Regular cardiac myocyte (primary cell): ENCODE results near the gene ACOT6. TPM values are rescaled to one million over a fixed set of nuclear protein-coding genes. Genes with fewer than 3 reads are reported as not detected.

Experiments
- total RNA-seq: library from RNA; depleted of rRNA; stranded (reverse); fragments of >200 nt; gene quantifications from 2 replicates; pipeline ENCODE4 v1.2.3, GENCODE V29; 2014

ACOT6 gene, protein sequence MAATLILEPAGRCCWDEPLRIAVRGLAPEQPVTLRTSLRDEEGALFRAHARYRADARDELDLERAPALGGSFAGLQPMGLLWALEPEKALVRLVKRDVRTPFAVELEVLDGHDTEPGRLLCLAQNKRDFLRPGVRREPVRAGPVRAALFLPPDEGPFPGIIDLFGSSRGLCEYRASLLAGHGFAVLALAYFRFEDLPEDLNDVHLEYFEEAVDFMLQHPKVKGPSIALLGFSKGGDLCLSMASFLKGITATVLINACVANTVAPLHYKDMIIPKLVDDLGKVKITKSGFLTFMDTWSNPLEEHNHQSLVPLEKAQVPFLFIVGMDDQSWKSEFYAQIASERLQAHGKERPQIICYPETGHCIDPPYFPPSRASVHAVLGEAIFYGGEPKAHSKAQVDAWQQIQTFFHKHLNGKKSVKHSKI
- 0.28 TPM in 1 of 2 replicates, not detected in the other for total RNA-seq

GRCh38 chr14:73612339-73613045 lies at the start of gene ACOT6:
TSS of gene ACOT6 (plus strand) at chr14:73612517. CDS start at chr14:73612572, 55 bp downstream.

DNA sequence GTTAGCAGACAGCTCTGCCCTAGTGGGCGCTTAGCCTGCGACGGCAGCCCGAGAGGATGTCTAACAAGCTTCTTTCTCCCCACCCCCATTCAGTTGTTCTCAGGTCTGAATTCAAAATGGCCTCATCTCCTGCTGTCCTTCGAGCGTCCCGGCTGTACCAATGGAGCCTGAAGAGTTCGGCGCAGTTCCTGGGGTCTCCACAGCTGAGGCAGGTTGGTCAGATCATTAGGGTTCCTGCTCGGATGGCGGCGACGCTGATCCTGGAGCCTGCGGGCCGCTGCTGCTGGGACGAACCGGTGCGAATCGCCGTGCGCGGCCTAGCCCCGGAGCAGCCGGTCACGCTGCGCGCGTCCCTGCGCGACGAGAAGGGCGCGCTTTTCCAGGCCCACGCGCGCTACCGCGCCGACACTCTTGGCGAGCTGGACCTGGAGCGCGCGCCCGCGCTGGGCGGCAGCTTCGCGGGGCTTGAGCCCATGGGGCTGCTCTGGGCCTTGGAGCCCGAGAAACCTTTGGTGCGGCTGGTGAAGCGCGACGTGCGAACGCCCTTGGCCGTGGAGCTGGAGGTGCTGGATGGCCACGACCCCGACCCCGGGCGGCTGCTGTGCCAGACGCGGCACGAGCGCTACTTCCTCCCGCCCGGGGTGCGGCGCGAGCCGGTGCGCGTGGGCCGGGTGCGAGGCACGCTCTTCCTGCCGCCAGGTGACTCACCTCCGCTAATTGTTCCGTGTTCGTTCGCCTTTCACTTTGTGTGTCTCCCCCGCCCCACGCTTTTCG lies 42.9 kb upstream of the ACOT6 start, which contains the start of gene ACOT2:
ACOT2 (plus strand) TSS at position 29 of the 774 bp plus-strand sequence; CDS start at position 57, 28 bp downstream.

GRCh38 chr14:73591690-73592449 lies 20.4 kb upstream of the ACOT6 start, which contains the start of gene ACOT4:
TSS of gene ACOT4 (plus strand) at chr14:73591873. CDS start at chr14:73591960, 87 bp downstream.

GRCh38 chr14:73644531-73645247 lies 32.4 kb downstream of the ACOT6 start, which contains the start of gene DNAL1:
TSS of gene DNAL1 (plus strand) at chr14:73644986. CDS start at chr14:73645040, 54 bp downstream.

Other genes starting within 250 kb of the ACOT6 start
- gene NUMB, start 154.0 kb upstream of the ACOT6 start, total RNA-seq: 29.3 and 46.4 TPM in 2 replicates
- gene RIOX1, start 121.6 kb upstream of the ACOT6 start, total RNA-seq: 13.8 and 25.1 TPM in 2 replicates
- gene ACOT1, start 75.4 kb upstream of the ACOT6 start, total RNA-seq: 1.7 and 4.5 TPM in 2 replicates
- gene HEATR4, start 53.6 kb upstream of the ACOT6 start, total RNA-seq: 0.19 and 0.28 TPM in 2 replicates
- gene ACOT2, start 43.3 kb upstream of the ACOT6 start, total RNA-seq: 23.8 and 30.2 TPM in 2 replicates
- 0.77 and 1.4 TPM in 2 replicates for gene ACOT4, start 20.6 kb upstream of the ACOT6 start, total RNA-seq
- gene DNAL1, start 32.5 kb downstream of the ACOT6 start, total RNA-seq: 7.5 and 11.0 TPM in 2 replicates
- 16.1 and 21.3 TPM in 2 replicates for gene PNMA1, start 101.9 kb downstream of the ACOT6 start, total RNA-seq
- gene PTGR2, start 239.3 kb downstream of the ACOT6 start, total RNA-seq: 3.3 and 9.6 TPM in 2 replicates